NCI-H345 (cell line): ENCODE results near the gene FAR2.
"Not testable (repeated sequence)": the region's sequence is repeated elsewhere in the genome, so short reads cannot be mapped to it uniquely, and the experiment has no call there.

Experiments used
- DNase-seq: peaks from one replicate; lab custom pipeline; 2025; lab: John Stamatoyannopoulos, UW

The FAR2 gene

GRCh38 chr12:29152981-29153630, 4.0 kb downstream of the FAR2 start:
- DNase-seq, result no peak

- DNase-seq, result no peak
These were observed 6.0 kb downstream of the FAR2 start for GRCh38 chr12:29155079-29155478.

GRCh38 chr12:29157486-29157946, 8.4 kb downstream of the FAR2 start:
- DNase-seq, result no peak

- DNase-seq, result no peak
These were observed 9.2 kb downstream of the FAR2 start for GRCh38 chr12:29158115-29158763.

GRCh38 chr12:29159661-29160060, 10.6 kb downstream of the FAR2 start:
- no peak for DNase-seq

GRCh38 chr12:29160230-29160629, 11.2 kb downstream of the FAR2 start:
- DNase-seq, result no peak

GRCh38 chr12:29163146-29163545, 14.1 kb downstream of the FAR2 start:
- DNase-seq, result no peak

- DNase-seq, result no peak
These were observed 15.7 kb downstream of the FAR2 start for GRCh38 chr12:29164477-29165393.

- no peak for DNase-seq
These were observed 18.4 kb downstream of the FAR2 start for GRCh38 chr12:29167445-29167844.

GRCh38 chr12:29167988-29168387, 18.9 kb downstream of the FAR2 start:
- DNase-seq, result no peak

GRCh38 chr12:29169978-29170377, 20.9 kb downstream of the FAR2 start:
- DNase-seq, result not testable (repeated sequence)

GRCh38 chr12:29170478-29171084, 21.5 kb downstream of the FAR2 start:
- DNase-seq, result not testable (repeated sequence)

- no peak for DNase-seq
These were observed 22.6 kb downstream of the FAR2 start for GRCh38 chr12:29171421-29172258.

GRCh38 chr12:29176941-29177340, 27.9 kb downstream of the FAR2 start:
- no peak for DNase-seq

GRCh38 chr12:29182247-29182646, 33.2 kb downstream of the FAR2 start:
- DNase-seq, result not testable (repeated sequence)

- no peak for DNase-seq
These were observed 38.7 kb downstream of the FAR2 start for GRCh38 chr12:29187756-29188155.

GRCh38 chr12:29191267-29191850, 42.3 kb downstream of the FAR2 start:
- DNase-seq, result no peak

- DNase-seq, result no peak
These were observed 49.8 kb downstream of the FAR2 start for GRCh38 chr12:29198901-29199300.

- peak; percentile 12 for DNase-seq
These were observed 51.5 kb downstream of the FAR2 start for GRCh38 chr12:29200586-29200985.

GRCh38 chr12:29201296-29201695, 52.2 kb downstream of the FAR2 start:
- no peak for DNase-seq

- DNase-seq, result no peak
These were observed 52.7 kb downstream of the FAR2 start for GRCh38 chr12:29201746-29202145.
